NCI-H2171 (cell line): Measurements from ENCODE around the gene WASL.
A peak's percentile ranks its signal among the peaks of the same experiment; 100 is the strongest.
"Not testable (repeated sequence)": the region's sequence is repeated elsewhere in the genome, so short reads cannot be mapped to it uniquely, and the experiment has no call there.

ENCODE experiments used
- DNase-seq: peaks from one replicate; lab custom pipeline; 2025; lab: John Stamatoyannopoulos, UW

WASL gene

GRCh38 chr7:123748734-123749536 lies at the start of gene WASL:
Gene WASL, minus strand, starts transcription at chr7:123749003. Its CDS starts 269 bp downstream, at chr7:123748734.
- peak; percentile 88 for DNase-seq

GRCh38 chr7:123797673-123798531 lies 49.1 kb upstream of the WASL start:
- DNase-seq = peak; percentile 8

GRCh38 chr7:123796568-123796967 lies 47.8 kb upstream of the WASL start:
- DNase-seq = no peak

GRCh38 chr7:123795917-123796316 lies 47.1 kb upstream of the WASL start:
- no peak for DNase-seq

GRCh38 chr7:123795116-123795515 lies 46.3 kb upstream of the WASL start:
- not testable (repeated sequence) for DNase-seq

- no peak for DNase-seq
Observed at GRCh38 chr7:123792547-123792946, 43.7 kb upstream of the WASL start.

GRCh38 chr7:123791001-123791400 lies 42.2 kb upstream of the WASL start:
- DNase-seq = no peak

- DNase-seq = no peak
Observed at GRCh38 chr7:123789817-123790216, 41.0 kb upstream of the WASL start.

- DNase-seq = no peak
Observed at GRCh38 chr7:123789206-123789784, 40.5 kb upstream of the WASL start.

- no peak for DNase-seq
Observed at GRCh38 chr7:123788584-123788983, 39.8 kb upstream of the WASL start.

GRCh38 chr7:123787220-123788007 lies 38.6 kb upstream of the WASL start:
- DNase-seq = no peak

- DNase-seq = no peak
Observed at GRCh38 chr7:123784263-123784662, 35.5 kb upstream of the WASL start.

- DNase-seq = no peak
Observed at GRCh38 chr7:123783820-123784219, 35.0 kb upstream of the WASL start.

- no peak for DNase-seq
Observed at GRCh38 chr7:123782071-123782798, 33.4 kb upstream of the WASL start.

GRCh38 chr7:123780472-123780871 lies 31.7 kb upstream of the WASL start:
- DNase-seq = not testable (repeated sequence)

GRCh38 chr7:123774496-123774895 lies 25.7 kb upstream of the WASL start:
- DNase-seq = no peak

GRCh38 chr7:123773481-123773880 lies 24.7 kb upstream of the WASL start:
- DNase-seq = no peak

GRCh38 chr7:123772652-123773051 lies 23.8 kb upstream of the WASL start:
- DNase-seq = no peak

- DNase-seq = no peak
Observed at GRCh38 chr7:123771846-123772245, 23.0 kb upstream of the WASL start.

- no peak for DNase-seq
Observed at GRCh38 chr7:123771256-123771655, 22.5 kb upstream of the WASL start.

GRCh38 chr7:123770378-123770777 lies 21.6 kb upstream of the WASL start:
- no peak for DNase-seq
